ENCODE measurements around the gene RSPO3. TPM values are rescaled to one million over a fixed set of nuclear protein-coding genes. Genes with fewer than 3 reads are reported as not detected.

The RSPO3 gene, protein sequence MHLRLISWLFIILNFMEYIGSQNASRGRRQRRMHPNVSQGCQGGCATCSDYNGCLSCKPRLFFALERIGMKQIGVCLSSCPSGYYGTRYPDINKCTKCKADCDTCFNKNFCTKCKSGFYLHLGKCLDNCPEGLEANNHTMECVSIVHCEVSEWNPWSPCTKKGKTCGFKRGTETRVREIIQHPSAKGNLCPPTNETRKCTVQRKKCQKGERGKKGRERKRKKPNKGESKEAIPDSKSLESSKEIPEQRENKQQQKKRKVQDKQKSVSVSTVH
- polyA plus RNA-seq (2011; rRNA removed) (32.4 and 48.9 TPM in 2 replicates), polyA plus RNA-seq (2017; fragmentation: RNase III; extraction: RNeasy Plus Mini Kit Qiagen cat#74134 plus additional on column Dnase treatment) (119 to 128 TPM (median 120 TPM) in 3 replicates), polyA minus RNA-seq (2011; rRNA and poly(A)+ RNA removed) (30.3 and 32.6 TPM in 2 replicates)
- polyA plus RNA-seq (2012; cell fraction: cytosol; rRNA removed): 12.8 and 15.7 TPM in 2 replicates
- polyA plus RNA-seq (2012; cell fraction: nucleus; rRNA removed): 6.7 and 9.7 TPM in 2 replicates

DNA sequence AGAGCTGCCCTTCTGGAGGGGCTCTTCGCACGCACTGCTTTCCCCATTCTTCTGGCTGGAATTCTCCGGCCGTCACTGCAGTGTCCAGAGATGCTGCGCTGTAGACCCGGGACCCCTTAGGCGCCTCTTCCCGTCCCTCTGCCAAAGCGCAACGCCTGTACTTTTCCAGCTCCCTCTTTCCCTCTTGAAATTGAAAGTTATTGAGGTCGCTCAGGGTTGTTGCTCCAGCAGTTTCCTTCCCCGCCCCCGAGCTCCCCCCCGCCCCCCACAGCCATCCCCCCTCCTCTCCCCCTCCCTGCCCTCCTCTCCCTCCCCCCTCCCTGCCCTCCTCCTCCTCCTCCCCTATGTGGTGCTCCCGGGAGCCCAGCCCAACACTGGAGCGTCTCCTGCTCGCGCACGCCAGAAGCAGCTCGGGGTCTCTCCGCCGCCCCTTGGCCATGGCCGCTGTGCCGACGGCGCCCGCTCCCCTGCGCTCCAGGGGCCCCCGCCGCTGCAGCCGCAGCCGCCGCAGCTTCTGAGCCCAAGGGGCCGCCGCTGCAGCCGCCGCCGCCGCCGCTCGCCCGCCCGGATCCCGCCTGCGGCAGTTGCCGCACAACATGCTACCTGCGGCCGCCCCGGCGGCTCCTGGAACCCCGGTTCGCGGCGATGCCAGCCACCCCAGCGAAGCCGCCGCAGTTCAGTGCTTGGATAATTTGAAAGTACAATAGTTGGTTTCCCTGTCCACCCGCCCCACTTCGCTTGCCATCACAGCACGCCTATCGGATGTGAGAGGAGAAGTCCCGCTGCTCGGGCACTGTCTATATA, at the start of gene RSPO3:
Gene RSPO3, plus strand, starts transcription at position 374 of the 804 bp plus-strand sequence. CDS start 522 bp downstream, outside the sequence.
- ChIA-PET CTCF (interaction anchor here (0.7 to 2.1 kb wide), 2 partner anchors 9 to 14 kb away, joined by 3 to 13 read pairs; no protein-coding TSS in a partner anchor), POLR2A (interaction anchor here (0.6 to 1.4 kb wide), 5 partner anchors 15 to 1337 kb away, joined by 3 to 7 read pairs (median 4); partner anchors contain the start of genes RNF146 and TRMT11)
- peak; percentile 31 to 81 for DNase-seq (ENCODE audit: low read depth in 1 of 2, low spot score in 1 of 2)
- Histone ChIP-seq H3K4me1 (peaks cover 34% of the 10 kb centered on the region), H3K4me2 (peak within 1 kb of the TSS; percentile 94), H3K9me3 (no peaks in the 10 kb centered on the region), H3K4me3 (peak within 1 kb of the TSS; percentile 90), H3K27ac (peak within 1 kb of the TSS; percentile 98 to 100)
- 0% methylated on average over 17 of the region's 63 CpGs for WGBS (ENCODE audit: missing lambda C conversion rate)
- FAIRE-seq: no peak
- ATAC-seq: peak; percentile 56
- TF ChIP-seq, protein P1, sequence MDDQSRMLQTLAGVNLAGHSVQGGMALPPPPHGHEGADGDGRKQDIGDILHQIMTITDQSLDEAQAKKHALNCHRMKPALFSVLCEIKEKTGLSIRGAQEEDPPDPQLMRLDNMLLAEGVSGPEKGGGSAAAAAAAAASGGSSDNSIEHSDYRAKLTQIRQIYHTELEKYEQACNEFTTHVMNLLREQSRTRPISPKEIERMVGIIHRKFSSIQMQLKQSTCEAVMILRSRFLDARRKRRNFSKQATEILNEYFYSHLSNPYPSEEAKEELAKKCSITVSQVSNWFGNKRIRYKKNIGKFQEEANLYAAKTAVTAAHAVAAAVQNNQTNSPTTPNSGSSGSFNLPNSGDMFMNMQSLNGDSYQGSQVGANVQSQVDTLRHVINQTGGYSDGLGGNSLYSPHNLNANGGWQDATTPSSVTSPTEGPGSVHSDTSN (IDR thresholded peaks at IDR 0.05): peak; percentile 8; the same call in 1 of the 2 replicates
- TF ChIP-seq, protein P2, sequence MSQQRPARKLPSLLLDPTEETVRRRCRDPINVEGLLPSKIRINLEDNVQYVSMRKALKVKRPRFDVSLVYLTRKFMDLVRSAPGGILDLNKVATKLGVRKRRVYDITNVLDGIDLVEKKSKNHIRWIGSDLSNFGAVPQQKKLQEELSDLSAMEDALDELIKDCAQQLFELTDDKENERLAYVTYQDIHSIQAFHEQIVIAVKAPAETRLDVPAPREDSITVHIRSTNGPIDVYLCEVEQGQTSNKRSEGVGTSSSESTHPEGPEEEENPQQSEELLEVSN (IDR thresholded peaks at IDR 0.05; ENCODE audit: borderline replicate concordance, low read depth): no peak
- TF ChIP-seq ZFP36 (IDR thresholded peaks at IDR 0.05; ENCODE audit: borderline replicate concordance, partially characterized antibody) (no peak), PHF8 (IDR thresholded peaks at IDR 0.05; ENCODE audit: borderline replicate concordance, low read depth) (no peak), JUN (IDR thresholded peaks at IDR 0.05) (peak; percentile 2 to 80; a peak in 3 of 5 replicates), EHMT2 (IDR thresholded peaks at IDR 0.05; ENCODE audit: low read depth) (no peak), RAD21 (conservative IDR thresholded peaks at IDR 0.05 in 1 of 2, IDR thresholded peaks at IDR 0.05 in 1 of 2) (0 out of 5 replicates have a peak, but pooled peaks of 1 of the 2 experiments have one; percentile 18), POLR2AphosphoS2 (conservative IDR thresholded peaks at IDR 0.05; ENCODE audit: low read length) (no peak), SREBF2 (IDR thresholded peaks at IDR 0.05) (no peak), NR3C1 (IDR thresholded peaks at IDR 0.05) (no peak), RNF2 (IDR thresholded peaks at IDR 0.05; ENCODE audit: borderline replicate concordance, low read depth) (no peak), ZC3H11A (IDR thresholded peaks at IDR 0.05) (no peak), KDM1A (IDR thresholded peaks at IDR 0.05; ENCODE audit: low read depth) (no peak), ESRRA (IDR thresholded peaks at IDR 0.05; ENCODE audit: borderline replicate concordance, low read length) (no peak), CBX8 (IDR thresholded peaks at IDR 0.05) (no peak), CHD2 (IDR thresholded peaks at IDR 0.05; ENCODE audit: low read length, partially characterized antibody) (no peak), TP53 (CRISPR knock-in tag; IDR thresholded peaks at IDR 0.05) (no peak), MAZ (IDR thresholded peaks at IDR 0.05; ENCODE audit: borderline replicate concordance, low read depth, low read length) (no peak), MYC (IDR thresholded peaks at IDR 0.05; ENCODE audit: borderline replicate concordance, low read length) (no peak), RARB (CRISPR knock-in tag; IDR thresholded peaks at IDR 0.05) (no peak), FOSB (CRISPR knock-in tag; IDR thresholded peaks at IDR 0.05) (no peak), FOSL2 (IDR thresholded peaks at IDR 0.05) (no peak), FOSL2 (CRISPR knock-in tag; IDR thresholded peaks at IDR 0.05) (no peak), RFX5 (IDR thresholded peaks at IDR 0.05) (no peak), NFE2L2 (conservative IDR thresholded peaks at IDR 0.05; ENCODE audit: low read length) (no peak), HOXB5 (CRISPR knock-in tag; IDR thresholded peaks at IDR 0.05) (no peak), GATA3 (IDR thresholded peaks at IDR 0.05; ENCODE audit: borderline replicate concordance) (no peak), POLR2A (IDR thresholded peaks at IDR 0.05; ENCODE audit: low read length) (no peak; the same call in none of the 2 replicates), TFCP2L1 (CRISPR knock-in tag; IDR thresholded peaks at IDR 0.05) (no peak), CEBPB (IDR thresholded peaks at IDR 0.05) (no peak)
- TF ChIP-seq, protein P3, sequence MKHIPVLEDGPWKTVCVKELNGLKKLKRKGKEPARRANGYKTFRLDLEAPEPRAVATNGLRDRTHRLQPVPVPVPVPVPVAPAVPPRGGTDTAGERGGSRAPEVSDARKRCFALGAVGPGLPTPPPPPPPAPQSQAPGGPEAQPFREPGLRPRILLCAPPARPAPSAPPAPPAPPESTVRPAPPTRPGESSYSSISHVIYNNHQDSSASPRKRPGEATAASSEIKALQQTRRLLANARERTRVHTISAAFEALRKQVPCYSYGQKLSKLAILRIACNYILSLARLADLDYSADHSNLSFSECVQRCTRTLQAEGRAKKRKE (CRISPR knock-in tag; IDR thresholded peaks at IDR 0.05; ENCODE audit: low read depth): no peak
- TF ChIP-seq, protein P4, sequence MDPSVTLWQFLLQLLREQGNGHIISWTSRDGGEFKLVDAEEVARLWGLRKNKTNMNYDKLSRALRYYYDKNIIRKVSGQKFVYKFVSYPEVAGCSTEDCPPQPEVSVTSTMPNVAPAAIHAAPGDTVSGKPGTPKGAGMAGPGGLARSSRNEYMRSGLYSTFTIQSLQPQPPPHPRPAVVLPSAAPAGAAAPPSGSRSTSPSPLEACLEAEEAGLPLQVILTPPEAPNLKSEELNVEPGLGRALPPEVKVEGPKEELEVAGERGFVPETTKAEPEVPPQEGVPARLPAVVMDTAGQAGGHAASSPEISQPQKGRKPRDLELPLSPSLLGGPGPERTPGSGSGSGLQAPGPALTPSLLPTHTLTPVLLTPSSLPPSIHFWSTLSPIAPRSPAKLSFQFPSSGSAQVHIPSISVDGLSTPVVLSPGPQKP (IDR thresholded peaks at IDR 0.05; ENCODE audit: low read depth, low read length): no peak
- TF ChIP-seq, protein P5, sequence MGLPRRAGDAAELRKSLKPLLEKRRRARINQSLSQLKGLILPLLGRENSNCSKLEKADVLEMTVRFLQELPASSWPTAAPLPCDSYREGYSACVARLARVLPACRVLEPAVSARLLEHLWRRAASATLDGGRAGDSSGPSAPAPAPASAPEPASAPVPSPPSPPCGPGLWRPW (IDR thresholded peaks at IDR 0.05): no peak
- TF ChIP-seq, protein P6, sequence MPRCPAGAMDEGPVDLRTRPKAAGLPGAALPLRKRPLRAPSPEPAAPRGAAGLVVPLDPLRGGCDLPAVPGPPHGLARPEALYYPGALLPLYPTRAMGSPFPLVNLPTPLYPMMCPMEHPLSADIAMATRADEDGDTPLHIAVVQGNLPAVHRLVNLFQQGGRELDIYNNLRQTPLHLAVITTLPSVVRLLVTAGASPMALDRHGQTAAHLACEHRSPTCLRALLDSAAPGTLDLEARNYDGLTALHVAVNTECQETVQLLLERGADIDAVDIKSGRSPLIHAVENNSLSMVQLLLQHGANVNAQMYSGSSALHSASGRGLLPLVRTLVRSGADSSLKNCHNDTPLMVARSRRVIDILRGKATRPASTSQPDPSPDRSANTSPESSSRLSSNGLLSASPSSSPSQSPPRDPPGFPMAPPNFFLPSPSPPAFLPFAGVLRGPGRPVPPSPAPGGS (IDR thresholded peaks at IDR 0.05): 0 out of 3 replicates have a peak, but pooled peaks have one; percentile 24
- TF ChIP-seq, protein P7, sequence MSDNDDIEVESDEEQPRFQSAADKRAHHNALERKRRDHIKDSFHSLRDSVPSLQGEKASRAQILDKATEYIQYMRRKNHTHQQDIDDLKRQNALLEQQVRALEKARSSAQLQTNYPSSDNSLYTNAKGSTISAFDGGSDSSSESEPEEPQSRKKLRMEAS (IDR thresholded peaks at IDR 0.05): no peak
